Measurements from ENCODE around the gene P3H1. TPM values are rescaled to one million over a fixed set of nuclear protein-coding genes. Genes with fewer than 3 reads are reported as not detected.

Gene P3H1
- total and polyA plus RNA-seq, 2 of the 13 experiments (the other 11 are each of a cell fraction or from before 2014, with no cell fraction given), result 64.6 to 120 TPM

- peak; percentile 38; the same call in 1 of the 2 replicates for TF ChIP-seq ZNF564 (CRISPR knock-in tag; IDR thresholded peaks at IDR 0.05)
- TF ChIP-seq RBM22 (optimal IDR thresholded peaks at IDR 0.05; ENCODE audit: low read length), result no peak
- no peak for TF ChIP-seq PPARG (CRISPR knock-in tag; conservative IDR thresholded peaks at IDR 0.05)
- TF ChIP-seq, protein P1, sequence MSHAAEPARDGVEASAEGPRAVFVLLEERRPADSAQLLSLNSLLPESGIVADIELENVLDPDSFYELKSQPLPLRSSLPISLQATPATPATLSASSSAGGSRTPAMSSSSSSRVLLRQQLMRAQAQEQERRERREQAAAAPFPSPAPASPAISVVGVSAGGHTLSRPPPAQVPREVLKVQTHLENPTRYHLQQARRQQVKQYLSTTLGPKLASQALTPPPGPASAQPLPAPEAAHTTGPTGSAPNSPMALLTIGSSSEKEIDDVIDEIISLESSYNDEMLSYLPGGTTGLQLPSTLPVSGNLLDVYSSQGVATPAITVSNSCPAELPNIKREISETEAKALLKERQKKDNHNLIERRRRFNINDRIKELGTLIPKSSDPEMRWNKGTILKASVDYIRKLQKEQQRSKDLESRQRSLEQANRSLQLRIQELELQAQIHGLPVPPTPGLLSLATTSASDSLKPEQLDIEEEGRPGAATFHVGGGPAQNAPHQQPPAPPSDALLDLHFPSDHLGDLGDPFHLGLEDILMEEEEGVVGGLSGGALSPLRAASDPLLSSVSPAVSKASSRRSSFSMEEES (CRISPR knock-in tag; IDR thresholded peaks at IDR 0.05), result peak; percentile 19; the same call in 1 of the 2 replicates
- TF ChIP-seq, protein P2, sequence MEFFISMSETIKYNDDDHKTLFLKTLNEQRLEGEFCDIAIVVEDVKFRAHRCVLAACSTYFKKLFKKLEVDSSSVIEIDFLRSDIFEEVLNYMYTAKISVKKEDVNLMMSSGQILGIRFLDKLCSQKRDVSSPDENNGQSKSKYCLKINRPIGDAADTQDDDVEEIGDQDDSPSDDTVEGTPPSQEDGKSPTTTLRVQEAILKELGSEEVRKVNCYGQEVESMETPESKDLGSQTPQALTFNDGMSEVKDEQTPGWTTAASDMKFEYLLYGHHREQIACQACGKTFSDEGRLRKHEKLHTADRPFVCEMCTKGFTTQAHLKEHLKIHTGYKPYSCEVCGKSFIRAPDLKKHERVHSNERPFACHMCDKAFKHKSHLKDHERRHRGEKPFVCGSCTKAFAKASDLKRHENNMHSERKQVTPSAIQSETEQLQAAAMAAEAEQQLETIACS (CRISPR knock-in tag; IDR thresholded peaks at IDR 0.05), result no peak
- 0 out of 2 replicates have a peak, but pooled peaks have one; percentile 54 for TF ChIP-seq ZNF124 (CRISPR knock-in tag; IDR thresholded peaks at IDR 0.05)
- peak; percentile 23; the same call in 1 of the 2 replicates for TF ChIP-seq STAG1 (CRISPR knock-in tag; IDR thresholded peaks at IDR 0.05)
- TF ChIP-seq PHF8 (CRISPR knock-in tag; IDR thresholded peaks at IDR 0.05), result peak; percentile 6; the same call in 1 of the 2 replicates
- peak; percentile 51; the same call in 1 of the 2 replicates for TF ChIP-seq PHF20 (CRISPR knock-in tag; IDR thresholded peaks at IDR 0.05)
- no peak for TF ChIP-seq HNF4A (CRISPR knock-in tag; IDR thresholded peaks at IDR 0.05)
- no peak for TF ChIP-seq ZFP36L1 (CRISPR knock-in tag; IDR thresholded peaks at IDR 0.05)
- TF ChIP-seq NFRKB (IDR thresholded peaks at IDR 0.05), result no peak
- no peak for TF ChIP-seq GZF1 (CRISPR knock-in tag; IDR thresholded peaks at IDR 0.05)
- TF ChIP-seq KDM2A (CRISPR knock-in tag; IDR thresholded peaks at IDR 0.05; ENCODE audit: borderline replicate concordance, low read depth), result peak; percentile 59; the same call in 1 of the 2 replicates
- TF ChIP-seq ZNF18 (CRISPR knock-in tag; IDR thresholded peaks at IDR 0.05; ENCODE audit: insufficient replicate concordance), result no peak
- no peak for TF ChIP-seq ZNF350 (CRISPR knock-in tag; IDR thresholded peaks at IDR 0.05; ENCODE audit: borderline replicate concordance, low read depth)
- no peak for TF ChIP-seq HINFP (CRISPR knock-in tag; IDR thresholded peaks at IDR 0.05; ENCODE audit: low read depth)
- no peak; the same call in 1 of the 2 replicates for TF ChIP-seq ZNF546 (CRISPR knock-in tag; conservative IDR thresholded peaks at IDR 0.05)
- TF ChIP-seq ZNF709 (CRISPR knock-in tag; IDR thresholded peaks at IDR 0.05), result 0 out of 2 replicates have a peak, but pooled peaks have one; percentile 7
- TF ChIP-seq ZNF788 (CRISPR knock-in tag; IDR thresholded peaks at IDR 0.05; ENCODE audit: borderline replicate concordance), result 0 out of 2 replicates have a peak, but pooled peaks have one; percentile 45
- TF ChIP-seq SUZ12 (IDR thresholded peaks at IDR 0.05; ENCODE audit: low read depth, low read length), result no peak
- TF ChIP-seq TCF12 (IDR thresholded peaks at IDR 0.05), result no peak
- TF ChIP-seq TCF12 (CRISPR knock-in tag; IDR thresholded peaks at IDR 0.05), result peak; percentile 24; the same call in 1 of the 2 replicates
- no peak for TF ChIP-seq FOSL1 (CRISPR knock-in tag; IDR thresholded peaks at IDR 0.05; ENCODE audit: borderline replicate concordance)
- no peak for TF ChIP-seq KAT2B (IDR thresholded peaks at IDR 0.05; ENCODE audit: borderline replicate concordance, low read depth, low read length)
These were observed 742 bp downstream of the P3H1 start (continued) for GRCh38 chr1:42765832-42766740.

Measured in HepG2 (cell line).